ENCODE data around the gene SLC6A4.
"Not testable (repeated sequence)": the region's sequence is repeated elsewhere in the genome, so short reads cannot be mapped to it uniquely, and the experiment has no call there.

Gene SLC6A4

DNA sequence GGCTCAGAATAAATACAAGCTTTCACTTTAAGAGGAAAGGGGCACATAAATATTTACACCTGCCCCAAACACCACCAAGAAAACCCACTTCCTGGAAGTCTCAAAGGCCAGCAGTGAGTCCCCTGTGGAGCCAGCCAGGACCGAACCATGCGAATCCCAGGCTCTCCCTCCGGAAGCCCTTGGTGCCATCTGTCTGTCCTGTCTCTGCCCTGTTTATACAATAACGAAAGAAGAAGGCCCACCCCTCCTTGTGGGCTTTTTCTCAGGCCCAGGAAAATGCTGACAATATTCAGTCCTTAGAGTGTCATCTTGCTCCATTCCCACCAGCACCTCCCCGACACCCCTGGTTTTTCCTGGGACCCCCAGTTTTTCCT lies 3.6 kb upstream of the SLC6A4 start:
- in situ Hi-C loops (cut with MboI; ENCODE audit: low sequenced_read_pairs) = no loop called here

DNA sequence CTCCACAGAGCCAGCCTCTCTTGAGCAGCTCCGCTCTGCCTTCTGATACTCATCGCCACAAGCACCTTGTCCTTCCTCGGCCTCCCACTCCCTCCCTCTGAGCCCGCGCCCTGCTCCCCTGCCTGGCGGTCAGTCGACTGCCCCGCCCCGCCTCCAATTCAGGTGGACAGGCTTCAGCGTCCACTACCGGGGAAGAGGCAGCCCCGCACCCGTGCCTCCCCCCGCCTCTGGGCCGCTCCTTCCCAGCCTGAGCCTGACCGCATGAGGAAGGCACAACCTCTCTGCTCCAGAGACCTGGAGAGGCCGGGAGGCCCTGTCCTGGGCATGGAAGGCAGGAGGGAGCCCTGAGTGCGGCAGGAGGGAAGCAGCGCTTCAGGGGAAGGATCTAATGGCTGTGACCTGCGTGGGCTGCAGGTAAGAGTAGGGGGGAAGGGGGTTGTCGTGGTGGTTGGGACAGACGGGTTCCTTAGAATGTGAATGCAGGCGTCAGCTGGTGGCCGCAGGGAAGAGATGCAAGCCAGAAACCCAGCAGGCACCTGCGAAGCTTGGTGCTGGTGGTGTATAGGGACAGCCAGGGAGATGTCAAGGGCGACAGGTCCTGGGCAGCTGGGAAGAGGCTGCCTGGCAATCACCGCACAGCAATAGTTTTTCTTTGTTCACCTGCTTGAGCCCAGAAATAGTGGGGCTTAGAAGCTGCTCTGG lies 3.0 kb upstream of the SLC6A4 start:
- in situ Hi-C loops (cut with MboI; ENCODE audit: low sequenced_read_pairs) = no loop called here

DNA sequence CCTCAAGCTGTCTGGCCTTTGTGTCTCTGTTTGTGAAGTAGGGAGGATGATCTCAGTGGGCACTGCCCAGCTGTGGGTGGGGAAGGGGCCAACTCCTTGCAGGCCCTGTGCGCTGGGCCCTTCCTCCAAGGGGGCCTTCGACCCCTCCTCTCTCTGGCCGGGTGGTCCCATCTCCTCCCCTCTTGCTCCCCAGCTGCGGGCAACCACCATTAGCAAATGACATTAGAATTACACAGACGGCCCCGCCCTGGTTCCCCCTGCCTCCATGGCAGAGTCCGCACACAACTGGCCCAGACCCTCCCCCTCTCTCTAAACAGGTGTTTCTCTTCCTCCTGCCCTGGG lies 2.5 kb upstream of the SLC6A4 start:
- in situ Hi-C loops (cut with MboI; ENCODE audit: low sequenced_read_pairs) = no loop called here

DNA sequence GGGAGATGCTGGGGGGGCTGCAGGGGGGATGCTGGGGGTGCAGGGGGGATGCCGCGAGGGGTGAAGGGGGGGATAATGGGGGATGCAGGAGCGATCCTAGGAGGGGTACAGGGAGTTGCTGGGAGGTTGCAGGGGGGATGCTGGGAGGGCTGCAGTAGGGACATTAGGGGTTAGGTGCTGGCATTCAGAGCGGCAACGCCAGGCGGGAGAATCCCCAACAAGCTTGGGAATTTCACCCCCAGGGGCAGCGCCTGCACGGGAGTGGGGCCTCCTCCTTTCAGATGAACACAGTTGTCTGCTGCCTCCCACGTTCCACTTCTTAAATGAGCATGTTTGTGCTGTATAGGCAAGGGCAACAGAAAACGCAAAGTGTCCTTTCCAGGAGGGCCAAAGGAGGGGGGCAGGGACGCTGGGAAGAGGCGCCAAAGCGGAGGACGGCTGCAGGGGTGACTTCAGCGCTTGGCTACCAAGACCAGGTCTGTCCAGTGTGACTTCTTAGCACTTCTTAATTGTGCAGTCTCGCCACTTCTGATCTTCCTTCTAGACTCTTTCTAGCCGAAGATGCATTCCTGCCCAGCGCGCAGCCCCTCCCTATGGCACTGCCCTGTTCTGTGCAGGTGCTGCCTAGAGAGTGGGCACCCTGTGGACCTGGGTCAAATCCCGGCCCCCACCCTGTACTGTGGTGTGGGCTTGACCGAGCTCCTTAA lies 2.0 kb upstream of the SLC6A4 start:
- in situ Hi-C loops (cut with MboI; ENCODE audit: low sequenced_read_pairs) = no loop called here

DNA sequence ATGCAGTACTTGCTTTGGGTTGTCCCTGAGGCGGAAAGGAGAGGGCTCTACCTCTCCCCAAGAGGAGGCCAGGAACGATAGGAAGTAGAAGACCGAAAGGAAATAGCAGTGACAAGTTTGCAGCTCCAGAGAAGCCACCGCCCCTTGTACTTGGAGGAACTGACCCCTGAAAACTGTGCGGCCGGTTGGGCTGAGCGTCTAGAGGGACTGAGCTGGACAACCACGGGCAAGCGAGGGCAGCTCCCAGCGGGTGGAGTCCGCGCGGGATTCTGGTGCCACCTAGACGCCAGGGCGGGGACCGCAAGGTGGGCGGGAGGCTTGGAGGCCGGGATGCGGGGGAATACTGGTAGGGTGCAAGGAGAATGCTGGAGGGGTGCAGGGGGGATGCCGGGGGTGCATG lies 1.3 kb upstream of the SLC6A4 start:
- in situ Hi-C loops (cut with MboI; ENCODE audit: low sequenced_read_pairs) = no loop called here

DNA sequence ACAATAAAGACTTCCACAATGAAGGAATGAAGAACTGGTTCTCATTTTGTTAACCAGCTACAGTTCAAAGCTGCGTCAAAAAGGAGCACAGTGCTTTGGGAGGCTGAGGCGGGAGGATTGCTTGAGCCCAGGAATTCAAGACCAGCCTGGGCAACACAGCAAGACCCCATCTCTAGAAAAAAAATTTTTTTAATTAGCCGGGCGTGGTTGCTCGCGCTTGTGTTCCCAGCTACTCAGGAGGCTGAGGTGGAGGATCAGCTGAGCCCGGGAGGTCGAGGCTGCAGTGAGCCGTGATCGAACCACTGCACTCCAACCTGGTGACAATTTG lies 764 bp upstream of the SLC6A4 start:
- in situ Hi-C loops (cut with MboI; ENCODE audit: low sequenced_read_pairs) = no loop called here

DNA sequence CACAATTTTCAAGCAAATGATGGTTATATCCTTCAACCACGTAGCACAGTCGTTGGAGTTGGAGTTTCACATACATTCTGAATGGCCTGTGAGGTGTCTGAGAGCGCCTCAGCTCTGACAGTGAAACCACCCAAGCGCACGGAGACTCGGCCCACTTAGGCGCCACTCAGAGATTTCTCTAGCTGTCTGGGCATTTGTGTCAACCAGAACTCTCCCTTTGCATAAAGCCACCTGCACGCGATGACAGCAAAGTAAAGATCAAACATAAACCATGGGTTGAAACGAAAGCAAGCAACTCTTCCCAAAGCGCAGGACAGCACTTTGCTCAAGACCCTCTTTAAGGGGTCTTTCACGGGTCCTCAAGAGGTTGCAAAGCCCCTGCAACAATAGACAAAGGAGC lies 533 bp downstream of the SLC6A4 start:
- in situ Hi-C loops (cut with MboI; ENCODE audit: low sequenced_read_pairs) = no loop called here

DNA sequence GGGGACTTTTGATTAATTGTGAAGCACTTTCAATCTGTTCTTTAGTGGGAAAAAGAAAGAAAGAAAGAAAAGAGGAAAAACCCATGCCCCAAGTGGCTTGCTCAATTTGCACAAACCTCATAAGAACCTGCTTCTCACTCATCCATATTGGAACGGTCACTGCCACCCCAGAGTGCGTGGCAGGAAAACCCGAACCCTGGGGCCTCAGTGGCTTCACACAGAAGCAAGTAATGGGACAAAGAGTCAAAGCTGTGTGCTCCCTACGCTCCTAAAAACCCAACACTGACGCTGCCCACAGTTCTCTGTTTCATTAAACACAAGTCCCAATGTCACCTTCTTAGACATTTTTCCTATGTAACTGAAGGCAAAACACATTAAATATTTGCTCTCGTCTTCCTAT lies 1.2 kb downstream of the SLC6A4 start:
- in situ Hi-C loops (cut with MboI; ENCODE audit: low sequenced_read_pairs) = no loop called here

DNA sequence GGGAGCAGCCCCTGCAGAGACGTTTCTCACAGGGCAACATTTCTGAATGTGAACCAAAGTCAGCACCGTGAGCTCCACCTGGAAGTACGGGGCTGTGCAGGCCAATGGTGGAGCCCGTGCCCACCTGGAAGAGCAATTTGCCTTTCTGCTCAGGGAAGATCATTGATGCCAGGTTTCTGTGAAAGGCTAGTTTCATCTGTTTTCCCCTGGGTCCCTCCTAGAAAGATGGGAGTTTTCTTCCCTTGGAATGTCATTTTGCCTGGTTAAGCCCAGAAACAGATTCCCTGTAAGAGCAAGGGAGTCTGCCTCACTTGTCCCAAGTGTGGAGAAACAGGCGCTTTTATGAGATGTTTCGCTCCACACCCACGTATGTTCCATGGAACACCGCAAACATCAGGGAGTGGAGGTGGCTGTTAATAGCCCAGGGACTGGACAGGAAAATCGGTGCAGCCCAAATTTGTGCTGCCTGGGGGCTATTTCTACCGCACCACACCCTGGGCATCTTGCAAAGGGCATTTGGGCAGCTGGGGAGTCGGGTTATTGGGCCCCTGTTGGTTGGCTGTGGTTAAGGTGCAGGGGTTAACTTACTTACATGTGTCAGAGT lies 2.6 kb downstream of the SLC6A4 start:
- in situ Hi-C loops (cut with MboI; ENCODE audit: low sequenced_read_pairs) = no loop called here

DNA sequence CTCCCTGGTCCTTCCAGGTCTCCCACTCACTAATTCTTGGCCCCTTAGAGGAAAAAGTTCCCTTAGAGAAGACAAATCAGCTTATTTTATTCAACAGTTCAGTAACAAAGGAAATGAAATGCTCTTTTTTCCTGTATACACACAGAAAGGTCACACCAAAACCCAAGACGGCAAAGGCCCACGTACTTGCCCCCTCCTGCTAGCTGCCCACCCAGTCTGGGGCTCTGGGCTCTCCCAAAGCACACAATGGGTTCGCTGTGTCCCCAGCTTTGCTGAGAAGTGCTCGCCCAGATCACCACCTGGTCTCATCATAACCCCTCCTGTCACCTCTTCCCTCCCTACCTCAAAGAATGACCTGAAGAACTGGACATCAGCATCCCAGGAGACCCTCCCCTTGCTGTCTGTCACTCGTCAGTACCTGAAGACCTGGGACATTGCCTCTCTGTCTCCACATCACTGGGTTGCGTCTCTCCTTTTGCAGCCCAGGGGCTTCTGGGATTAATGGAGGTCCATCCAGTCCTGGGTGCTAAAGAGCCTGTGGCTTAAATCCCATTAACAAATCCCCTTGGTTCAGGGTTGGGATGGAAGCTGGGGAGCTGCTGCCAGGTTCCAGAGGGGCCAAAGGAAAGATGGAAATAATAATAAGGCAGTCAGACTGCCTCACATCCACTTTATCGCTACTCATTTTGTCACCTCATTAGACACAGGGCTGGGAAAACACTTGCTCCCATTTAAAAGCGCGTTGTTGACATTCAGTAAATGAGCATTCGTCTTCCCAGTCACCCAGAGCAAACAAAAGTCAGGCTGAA lies 3.3 kb downstream of the SLC6A4 start:
- in situ Hi-C loops (cut with MboI; ENCODE audit: low sequenced_read_pairs) = no loop called here

DNA sequence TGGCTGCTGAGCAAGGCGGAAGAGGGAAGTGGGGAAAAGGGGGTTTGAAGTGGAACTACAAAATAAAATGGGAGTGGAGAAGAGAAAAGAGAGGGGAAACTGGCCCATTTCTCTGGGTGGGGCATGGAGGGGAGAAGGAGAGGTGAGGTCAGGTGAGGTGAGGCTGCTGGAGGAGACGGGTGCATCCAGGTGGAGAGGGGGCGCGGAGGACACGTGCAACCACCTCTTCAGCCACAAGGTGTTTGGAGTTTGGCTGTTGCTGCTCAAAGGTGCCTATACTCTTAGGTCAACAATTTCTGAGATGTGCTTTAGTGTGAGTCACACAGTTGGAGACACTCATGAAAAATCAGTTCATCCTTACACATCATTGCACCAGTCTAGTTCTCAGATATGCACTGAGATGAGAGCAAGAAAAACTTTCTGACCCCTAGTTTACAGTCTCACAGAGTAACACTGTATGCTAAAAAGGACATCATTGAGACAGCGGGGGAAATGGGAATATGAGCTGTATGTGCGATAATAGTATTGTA lies 4.8 kb downstream of the SLC6A4 start:
- in situ Hi-C loops (cut with MboI; ENCODE audit: low sequenced_read_pairs) = no loop called here

DNA sequence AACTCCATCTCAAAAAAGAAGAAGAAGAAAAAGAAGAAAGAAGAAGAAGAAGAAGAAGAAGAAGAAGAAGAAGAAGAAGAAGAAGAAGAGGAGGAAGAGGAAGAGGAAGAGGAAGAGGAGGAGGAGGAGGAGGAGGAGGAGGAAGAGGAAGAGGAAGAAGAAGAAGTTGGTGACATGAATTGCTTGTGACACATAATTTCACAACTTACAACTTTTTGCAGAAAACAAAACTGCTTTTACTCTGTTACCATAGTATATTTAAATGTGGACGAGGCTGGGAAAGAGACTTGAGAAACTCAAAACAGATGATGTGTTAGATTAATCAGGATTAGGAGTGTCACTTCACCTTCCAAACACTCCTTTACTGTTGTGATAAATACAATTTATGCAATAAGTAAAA lies 5.5 kb downstream of the SLC6A4 start:
- in situ Hi-C loops (cut with MboI; ENCODE audit: low sequenced_read_pairs) = not testable (repeated sequence)

DNA sequence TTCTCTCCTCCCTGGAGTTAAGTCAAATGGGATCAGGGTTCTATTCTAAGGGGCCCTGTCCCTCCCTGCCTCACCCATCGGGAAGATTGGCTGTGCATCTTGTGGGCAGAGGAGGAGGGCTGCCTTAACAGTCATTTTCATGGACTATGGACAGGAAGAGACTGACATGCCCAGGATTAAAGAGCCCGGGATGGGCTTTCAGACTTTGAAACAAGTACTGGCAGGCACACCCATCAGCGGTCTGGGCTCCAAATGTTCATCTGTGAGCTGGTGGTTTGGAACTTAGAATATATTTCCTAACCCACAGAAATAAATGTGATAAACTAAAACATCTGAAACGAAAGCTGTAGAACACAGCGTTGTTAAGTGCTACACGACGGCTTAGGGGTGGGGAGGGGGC lies 6.5 kb downstream of the SLC6A4 start:
- in situ Hi-C loops (cut with MboI; ENCODE audit: low sequenced_read_pairs) = no loop called here

DNA sequence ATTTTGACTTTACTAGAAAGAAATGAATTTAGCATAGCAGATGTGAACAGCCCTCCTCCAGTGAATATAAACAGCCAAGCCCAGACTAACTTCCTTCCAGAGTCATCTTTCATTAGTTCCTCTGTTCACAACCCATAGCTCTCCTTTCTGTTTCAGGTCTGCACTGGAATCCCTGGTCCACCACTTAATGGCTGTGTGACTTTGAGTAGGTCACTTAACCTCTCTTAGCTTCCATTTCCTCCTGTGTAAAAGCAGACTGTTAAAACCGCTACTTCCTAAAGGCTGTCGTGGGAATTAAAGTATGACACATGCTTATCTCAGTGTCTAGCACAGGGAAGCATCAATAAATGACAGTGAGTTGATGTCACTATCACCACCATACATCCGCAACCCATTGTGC lies 7.5 kb downstream of the SLC6A4 start:
- in situ Hi-C loops (cut with MboI; ENCODE audit: low sequenced_read_pairs) = no loop called here

DNA sequence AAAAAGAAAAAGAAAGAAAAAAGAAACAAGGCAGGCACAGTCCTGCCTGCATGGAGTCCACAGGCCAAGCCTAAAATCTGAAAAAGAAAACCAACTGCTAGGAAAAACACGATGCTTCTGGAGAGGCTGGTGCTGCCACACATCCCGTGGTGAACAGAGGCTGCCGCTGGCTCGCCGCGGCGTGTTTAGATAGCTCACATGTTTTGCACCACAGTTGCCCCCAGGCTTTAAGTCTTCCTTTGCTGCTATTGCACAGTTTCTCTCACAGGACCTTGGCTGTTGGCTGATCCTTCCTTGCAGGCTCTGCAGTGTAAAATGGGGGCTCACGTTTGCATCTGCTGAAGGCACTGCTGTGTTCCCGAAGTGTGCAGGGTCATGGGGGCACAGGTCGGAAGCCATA lies 8.6 kb downstream of the SLC6A4 start:
- in situ Hi-C loops (cut with MboI; ENCODE audit: low sequenced_read_pairs) = no loop called here

DNA sequence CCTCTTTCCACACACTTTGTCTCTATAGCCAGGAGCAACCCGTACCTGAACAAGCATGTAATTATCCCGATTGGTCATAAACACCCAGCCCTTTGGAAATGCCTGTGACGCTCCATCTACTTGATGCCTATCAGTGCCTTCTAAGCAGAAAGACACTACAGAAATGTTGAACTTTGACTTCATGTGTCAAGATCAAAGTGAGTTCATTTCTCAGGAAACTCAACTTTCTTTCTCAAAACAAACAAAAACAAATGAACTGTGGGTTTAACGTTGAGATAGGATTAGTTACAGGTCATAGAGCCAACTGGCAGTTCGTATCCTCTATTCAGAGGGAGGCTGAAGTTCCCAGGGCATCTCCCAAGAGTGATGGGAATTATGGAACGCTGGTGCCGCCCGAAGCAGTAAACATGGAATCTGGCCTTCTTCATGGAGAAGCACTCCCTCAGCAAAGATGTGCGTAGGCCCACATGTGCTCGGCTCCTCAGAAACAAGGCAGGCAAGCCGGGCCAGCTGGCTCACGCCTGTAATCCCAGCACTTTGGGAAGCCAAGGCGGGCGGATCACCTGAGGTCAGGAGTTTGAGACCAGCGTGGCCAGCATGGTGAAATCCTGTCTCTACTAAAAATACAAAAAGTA lies 9.5 kb downstream of the SLC6A4 start:
- in situ Hi-C loops (cut with MboI; ENCODE audit: low sequenced_read_pairs) = no loop called here

DNA sequence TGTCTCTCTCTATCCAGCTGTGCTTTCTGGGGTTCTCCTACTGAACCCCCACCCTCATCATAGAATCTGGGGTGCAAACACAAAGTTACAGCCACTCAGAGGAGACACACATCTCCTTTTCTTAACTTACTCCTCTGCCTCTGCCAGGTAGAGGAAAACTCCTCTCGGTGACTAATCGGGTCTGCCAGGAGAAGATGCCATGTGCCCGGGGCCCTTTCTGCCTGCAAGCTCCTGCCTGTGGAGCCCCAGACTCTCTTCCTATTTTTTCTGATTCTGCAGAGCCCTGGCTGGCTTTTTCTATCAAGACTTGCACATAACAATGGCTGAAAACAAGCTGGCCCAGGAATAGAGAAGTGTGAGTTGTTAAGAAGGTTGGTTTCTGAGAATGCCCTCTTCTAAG lies 10.4 kb downstream of the SLC6A4 start:
- in situ Hi-C loops (cut with MboI; ENCODE audit: low sequenced_read_pairs) = no loop called here

DNA sequence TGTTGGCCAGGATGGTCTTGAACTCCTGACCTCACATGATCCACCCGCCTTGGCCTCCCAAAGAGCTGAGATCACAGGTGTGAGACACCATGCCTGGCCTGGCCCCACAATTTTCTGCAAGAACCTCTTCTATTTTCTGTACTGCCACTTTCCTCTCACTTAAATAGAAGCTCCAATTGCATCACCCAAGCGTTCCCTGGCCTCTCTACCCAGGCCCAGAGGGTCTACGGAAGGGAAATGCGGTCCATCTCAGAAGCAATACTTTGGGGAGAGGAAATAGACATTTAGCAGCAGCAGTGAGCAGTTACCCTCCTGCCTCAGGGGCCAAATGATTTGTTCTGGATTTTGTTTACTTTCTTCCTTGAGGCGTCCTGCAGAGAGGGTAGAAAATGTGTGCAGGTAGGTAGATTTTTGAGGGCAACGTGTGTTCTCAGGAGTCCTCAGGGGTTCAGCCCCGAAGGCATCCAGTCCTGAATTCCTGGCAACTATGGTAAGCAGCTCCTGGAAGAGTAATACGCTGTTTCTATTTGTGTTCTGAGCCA lies 11.0 kb downstream of the SLC6A4 start:
- in situ Hi-C loops (cut with MboI; ENCODE audit: low sequenced_read_pairs) = no loop called here

DNA sequence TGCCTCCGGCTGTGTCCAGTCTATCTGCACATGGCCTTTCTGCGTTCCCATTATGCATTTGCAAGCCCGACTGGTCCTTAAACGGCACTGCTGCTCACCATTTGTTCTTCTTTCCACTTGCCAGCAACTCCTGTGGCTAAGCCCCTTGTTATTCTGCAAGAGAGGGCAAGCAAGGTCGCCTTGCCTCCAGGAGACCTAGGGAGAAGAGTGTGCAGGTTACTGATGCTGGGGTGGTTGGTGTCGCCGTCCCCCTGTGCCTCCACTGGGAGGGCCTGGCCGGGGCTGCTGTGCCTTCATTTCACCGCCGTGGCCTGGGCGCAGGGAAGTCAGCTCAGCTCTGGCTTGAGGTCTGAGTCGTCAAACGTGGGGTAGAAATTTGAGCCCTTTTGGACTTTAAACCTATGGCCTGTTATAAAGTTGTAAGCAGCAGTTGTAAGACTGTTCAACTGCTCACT lies 12.7 kb downstream of the SLC6A4 start:
- in situ Hi-C loops (cut with MboI; ENCODE audit: low sequenced_read_pairs) = no loop called here

DNA sequence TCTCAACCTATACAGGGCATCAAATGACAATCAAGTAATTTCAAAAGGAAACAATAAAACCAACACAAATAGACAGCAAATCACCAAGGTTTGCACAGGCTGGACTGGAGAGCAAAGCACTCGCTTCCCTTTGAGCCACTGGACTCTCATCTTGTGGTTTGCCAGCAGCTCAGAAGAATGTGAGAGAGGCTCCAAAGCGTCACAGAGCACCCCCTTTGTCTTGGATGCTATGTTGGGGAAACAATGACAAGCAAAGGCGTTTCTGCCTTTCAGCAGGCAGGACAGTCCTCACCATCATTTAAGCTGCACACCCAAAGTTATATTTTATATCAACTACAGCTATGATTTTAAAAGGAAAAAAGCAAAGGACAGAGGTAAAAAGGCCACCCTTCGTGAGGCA lies 13.2 kb downstream of the SLC6A4 start:
- in situ Hi-C loops (cut with MboI; ENCODE audit: low sequenced_read_pairs) = no loop called here

DNA sequence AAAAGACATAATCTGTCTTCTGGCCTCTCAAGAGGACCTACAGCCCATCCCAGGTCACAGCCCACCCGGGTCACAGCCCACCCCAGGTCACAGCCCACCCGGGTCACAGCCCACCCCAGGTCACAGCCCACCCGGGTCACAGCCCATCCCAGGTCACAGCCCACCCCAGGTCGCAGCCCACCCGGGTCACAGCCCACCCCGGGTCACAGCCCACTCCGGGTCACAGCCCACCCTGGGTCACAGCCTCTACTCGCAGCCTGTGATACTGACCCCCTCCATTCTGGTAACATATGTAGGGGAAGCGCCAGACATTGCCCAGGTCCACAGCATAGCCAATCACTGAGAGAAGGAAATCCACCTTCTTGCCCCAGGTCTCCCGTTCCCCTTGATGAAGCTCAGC lies 14.2 kb downstream of the SLC6A4 start:
- in situ Hi-C loops (cut with MboI; ENCODE audit: low sequenced_read_pairs) = no loop called here
